Heart left ventricle (tissue), 16 donors: ENCODE data around the gene NPR3. TPM values are rescaled to one million over a fixed set of nuclear protein-coding genes. Genes with fewer than 3 reads are reported as not detected.

ENCODE experiments used
- ATAC-seq, 4 donors: fragments of 200-7000 bp; cut with Tn5 transposase; one replicate each; pipeline ENCODE4 v1.9.1; 2020 to 2022; ENCODE audit warnings: moderate library complexity in 4 of 4, mild to moderate bottlenecking in 3 of 4, moderate number of reproducible peaks in 1 of 4
- DNase-seq, 5 donors: peaks; one replicate each; pipeline ENCODE4 v3.0.0-alpha.2; 2020
- H3K27ac ChIP-seq, 12 donors: fragments of 200-600 bp; sonication (generic) in 4 of 12; one replicate each; pipeline versions ENCODE4 v1.5.0 to v1.8.0; 2016 to 2022; ENCODE audit warnings: mild to moderate bottlenecking in 2 of 12
- H3K27me3 ChIP-seq, 9 donors: fragments of 200-600 bp; sonication (generic) in 2 of 9; one replicate each; pipeline versions ENCODE4 v1.5.1 to v1.8.0; 2016 to 2022; ENCODE audit warnings: mild to moderate bottlenecking in 3 of 9
- H3K36me3 ChIP-seq, 9 donors: fragments of 200-600 bp; sonication (generic) in 2 of 9; one replicate each; pipeline versions ENCODE4 v1.5.0 to v1.8.0; 2018 to 2022; ENCODE audit warnings: mild to moderate bottlenecking in 2 of 9
- H3K4me1 ChIP-seq, 12 donors: fragments of 200-600 bp; sonication (generic) in 4 of 12; one replicate each; pipeline versions ENCODE4 v1.5.0 to v1.8.0; 2016 to 2022; ENCODE audit warnings: mild to moderate bottlenecking in 3 of 12
- H3K4me3 ChIP-seq, 12 donors: fragments of 200-600 bp; sonication (generic) in 4 of 12; one replicate each; pipeline versions ENCODE4 v1.5.0 to v1.8.0; 2017 to 2022; ENCODE audit warnings: mild to moderate bottlenecking in 9 of 12, moderate library complexity in 4 of 12
- H3K9me3 ChIP-seq, 12 donors: fragments of 200-600 bp; sonication (generic) in 4 of 12; one replicate each; pipeline versions ENCODE4 v1.5.0 to v1.8.0; 2016 to 2022; ENCODE audit warnings: mild to moderate bottlenecking in 1 of 12
- CTCF ChIP-seq, 12 donors: fragments of 200-600 bp; sonication (generic) in 4 of 12; IDR thresholded peaks; one replicate each; pipeline versions ENCODE4 v1.5.0 to v1.8.0; 2018 to 2022; ENCODE audit warnings: antibody characterized with exemption in 12 of 12, mild to moderate bottlenecking in 5 of 12
- POLR2A ChIP-seq, 2 donors: fragments of 450-650 bp; IDR thresholded peaks; one replicate each; pipeline ENCODE4 v1.6.1; 2017; ENCODE audit warnings: antibody characterized with exemption in 2 of 2, mild to moderate bottlenecking in 2 of 2, moderate library complexity in 2 of 2
- WGBS, 4 donors: extraction: QIAGEN DNeasy Blood & Tissue Kit in 2 of 4; methylation state at CpG; one replicate each; pipeline versions ENCODE4 v1.1.5 to v1.1.7; 2013 to 2018; 5-methylcytosine and 5-hydroxymethylcytosine counted together
- intact Hi-C, 10 donors: fragments of 100-400 bp; cut with DNase I; formaldehyde crosslinking; loops; one replicate each; pipeline versions ENCODE4 v1.11.1 to v1.14.2; 2022
- polyA plus RNA-seq, 2 donors: library from polyadenylated mRNA; stranded (reverse); fragments of 200-250 nt; gene quantifications; one replicate each; pipeline ENCODE4 v1.2.3, GENCODE V29; 2013
- total RNA-seq, 9 donors: library from RNA; depleted of rRNA in 2 of 9; stranded (reverse); fragments of >200 nt in 2 of 9; fragmentation: NEBNext Ultra II Directional in 3 of 9; extraction: Animal tissue kit (Norgen Biotek cat#: 25700) in 3 of 9; gene quantifications; one replicate each; pipeline versions ENCODE4 v1.1.0 to v1.2.4, GENCODE V29; 2016 to 2023
- donor health status: ischemic (EF 13 %, LVEDD 7.1; RV severe dilation, severe dysfunction).
- donor health status: healthy with polysubstance abuse.
- donor health status: DM: no; HTN: yes; CAD: no.
- donor health status: DM: no; HTN: no; CAD: no.
- donor health status: ischemic (EF 25% LVEDD 6.9; RV normal size, moderate dysfunction).
- donor health status: ischemic (EF 25% LVEDD 5.7; RV mildly dilated, moderate dysfunction).
- donor health status: healthy.
- donor health status: DM: yes; HTN: yes; CAD: no.
- donor health status: ischemic (EF 35%, LVEDD 5.7; RV mildly dilated, moderate dysfunction).
- donor health status: nonischemic (EF 11% LVEDD 7.7; RV severe dilation, severe dysfunction).
- donor health status: DM: yes; HTN: yes; CAD: no.
- donor health status: PGD.
- donor health status: ischemic (EF 29% LVEDD 5.4; RV normal size, mild dysfunction).
- donor health status: nonischemic (EF 23%, LVEDD 6.1; RV moderate dilation, normal function).

NPR3 gene
- total and polyA plus RNA-seq, 11 donors = 8.8 to 127 (median 32.7) TPM

- ATAC-seq = no peak
- WGBS, 4 donors = 70 to 86% (median 77%) methylated on average over 4 of the region's 4 CpGs
- H3K27ac ChIP-seq = no peak overlapping the region
Observed at GRCh38 chr5:32740651-32741050, 29.5 kb downstream of the NPR3 start.

GRCh38 chr5:32745317-32745716 lies 34.2 kb downstream of the NPR3 start:
- peak in 4 of 5 donors; percentile 17 to 37 (median 32) for DNase-seq
- Histone ChIP-seq H3K4me3 (no peak overlapping the region), H3K27me3 (no peaks in the 10 kb centered on the region), H3K9me3 (peaks cover 0 to 1% (median 0%) of the 10 kb centered on the region in 12 donors), H3K27ac (peak overlapping the region in 6 of 12 donors; percentile 28 to 76 (median 60)), H3K4me1 (peaks cover 0 to 12% (median 0%) of the 10 kb centered on the region in 12 donors), H3K36me3 (peaks cover 0 to 38% (median 0%) of the 10 kb centered on the region in 9 donors)
- no peak for TF ChIP-seq CTCF (IDR thresholded peaks at IDR 0.05)
- TF ChIP-seq POLR2A (IDR thresholded peaks at IDR 0.05) = no peak
- ATAC-seq = peak; percentile 91 to 94 (median 92)
- 47 to 57% (median 52%) methylated on average over 2 of the region's 2 CpGs for WGBS, 4 donors
- intact Hi-C loops = no loop called here

More at GRCh38 chr5:32740651-32741050, 29.5 kb downstream of the NPR3 start:
- peaks cover 0 to 21% (median 2%) of the 10 kb centered on the region in 12 donors for H3K4me1 ChIP-seq
- intact Hi-C loops = no loop called here
- DNase-seq = no peak
- TF ChIP-seq CTCF (IDR thresholded peaks at IDR 0.05) = no peak
- no peak for TF ChIP-seq POLR2A (IDR thresholded peaks at IDR 0.05)
- peaks cover 0 to 50% (median 4%) of the 10 kb centered on the region in 9 donors for H3K36me3 ChIP-seq
- H3K9me3 ChIP-seq = no peaks in the 10 kb centered on the region
- no peaks in the 10 kb centered on the region for H3K27me3 ChIP-seq
- no peak overlapping the region for H3K4me3 ChIP-seq

- DNase-seq (no peak), ATAC-seq (no peak)
- WGBS, 4 donors = 89 to 91% (median 90%) methylated on average over 4 of the region's 4 CpGs
- Histone ChIP-seq H3K9me3 (peaks cover 0 to 10% (median 0%) of the 10 kb centered on the region in 12 donors), H3K4me1 (peaks cover 0 to 10% (median 2%) of the 10 kb centered on the region in 12 donors), H3K27ac (no peak overlapping the region), H3K36me3 (peaks cover 0 to 8% (median 0%) of the 10 kb centered on the region in 9 donors), H3K27me3 (no peaks in the 10 kb centered on the region), H3K4me3 (no peak overlapping the region)
- TF ChIP-seq POLR2A (IDR thresholded peaks at IDR 0.05) (no peak), CTCF (IDR thresholded peaks at IDR 0.05) (no peak)
- intact Hi-C loops = no loop called here
Observed at GRCh38 chr5:32752411-32752810, 41.3 kb downstream of the NPR3 start.

GRCh38 chr5:32753051-32753450 lies 41.9 kb downstream of the NPR3 start:
- no peak for ATAC-seq
- Histone ChIP-seq H3K4me3 (no peak overlapping the region), H3K36me3 (peaks cover 0 to 5% (median 0%) of the 10 kb centered on the region in 9 donors), H3K9me3 (peaks cover 0 to 10% (median 0%) of the 10 kb centered on the region in 12 donors), H3K27me3 (no peaks in the 10 kb centered on the region), H3K4me1 (peaks cover 0 to 10% (median 2%) of the 10 kb centered on the region in 12 donors), H3K27ac (no peak overlapping the region)
- TF ChIP-seq POLR2A (IDR thresholded peaks at IDR 0.05) (no peak), CTCF (IDR thresholded peaks at IDR 0.05) (no peak)
- DNase-seq = no peak
- intact Hi-C loops = no loop called here
- 80 to 88% (median 86%) methylated on average over 2 of the region's 2 CpGs for WGBS, 4 donors
